GM18867 (cell line): ENCODE data around the gene PTK7.

Source experiments
- ATAC-seq: cut with Tn5 transposase; IDR thresholded peaks from one replicate; pipeline ENCODE4 v1.9.1; 2021; ENCODE audit warnings: mild to moderate bottlenecking, moderate library complexity; ENCODE audit not compliant: unreplicated experiment

The PTK7 gene

DNA sequence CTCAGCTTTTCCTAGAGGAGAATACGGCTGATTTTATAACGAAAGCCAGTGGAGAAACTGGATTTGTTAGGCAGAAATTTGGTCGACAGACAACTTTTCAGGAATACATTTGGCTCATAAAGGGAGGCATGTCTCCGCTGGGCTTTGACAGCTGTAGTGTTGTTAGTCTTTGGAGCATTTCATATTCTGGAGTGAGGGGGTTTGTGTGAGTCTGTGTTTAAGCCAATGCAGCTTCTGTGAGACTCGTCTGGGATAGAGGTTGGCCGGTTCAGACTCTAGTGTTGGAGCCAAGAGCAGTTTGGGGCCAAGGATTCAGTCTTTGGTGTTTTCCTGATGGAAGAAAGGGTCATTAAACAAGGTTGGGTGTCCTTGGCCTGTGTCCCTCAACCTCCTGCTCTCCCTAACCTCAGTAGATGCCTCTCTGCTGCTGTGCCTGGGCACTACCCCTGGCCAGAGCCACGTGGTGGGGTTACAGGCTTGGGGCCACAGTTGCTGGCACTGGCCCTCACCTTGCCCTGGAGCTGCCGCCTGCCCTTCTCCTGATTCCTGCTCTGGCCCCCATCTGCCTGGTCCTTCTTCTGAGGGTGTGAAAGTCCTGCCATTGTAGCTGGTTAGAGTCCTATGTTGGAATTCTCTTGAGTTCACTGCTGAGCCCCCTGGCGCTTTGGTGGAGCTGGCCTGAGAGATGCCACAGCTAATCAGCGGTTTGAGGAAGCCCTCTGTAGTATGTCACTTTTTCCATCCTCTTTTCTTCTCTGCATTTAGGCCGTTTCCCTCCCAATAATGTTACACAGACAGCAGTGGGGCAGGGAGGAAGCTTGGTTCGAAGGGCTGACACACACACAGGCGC is 6.9 kb downstream of the PTK7 start:
- ATAC-seq = no peak

DNA sequence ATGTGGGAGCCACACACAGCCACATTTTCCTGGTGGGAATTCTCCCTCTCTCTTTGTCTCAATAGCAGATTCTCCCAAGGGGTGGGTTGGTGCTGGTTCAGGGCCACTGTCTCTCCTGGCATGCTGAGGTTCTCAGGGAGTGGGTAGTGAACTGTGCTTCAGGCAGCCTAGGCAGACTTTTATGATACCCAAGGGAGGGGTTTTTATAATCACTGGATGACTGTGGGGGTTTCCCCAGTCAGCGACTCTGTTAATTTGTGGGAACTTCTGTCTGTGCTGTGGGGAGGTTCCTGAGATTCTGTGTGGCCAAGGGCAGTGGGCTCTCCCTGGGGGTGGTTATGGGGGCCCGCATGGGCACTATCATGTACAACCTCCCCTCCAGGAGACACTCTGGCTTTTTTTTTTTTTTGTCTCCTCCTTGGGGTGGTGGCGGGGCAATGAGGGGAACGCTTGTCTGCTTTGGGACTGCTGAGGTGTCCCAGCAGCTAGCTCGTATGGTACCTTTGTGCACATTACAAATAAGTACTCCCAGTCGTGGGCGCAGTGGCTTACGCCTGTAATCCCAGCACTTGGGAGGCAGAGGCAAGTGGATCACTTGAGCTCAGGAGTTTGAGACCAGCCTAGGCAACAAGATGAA is 10.0 kb downstream of the PTK7 start:
- ATAC-seq = no peak

- ATAC-seq = no peak
Observed at GRCh38 chr6:43088654-43089056, 12.5 kb downstream of the PTK7 start.

DNA sequence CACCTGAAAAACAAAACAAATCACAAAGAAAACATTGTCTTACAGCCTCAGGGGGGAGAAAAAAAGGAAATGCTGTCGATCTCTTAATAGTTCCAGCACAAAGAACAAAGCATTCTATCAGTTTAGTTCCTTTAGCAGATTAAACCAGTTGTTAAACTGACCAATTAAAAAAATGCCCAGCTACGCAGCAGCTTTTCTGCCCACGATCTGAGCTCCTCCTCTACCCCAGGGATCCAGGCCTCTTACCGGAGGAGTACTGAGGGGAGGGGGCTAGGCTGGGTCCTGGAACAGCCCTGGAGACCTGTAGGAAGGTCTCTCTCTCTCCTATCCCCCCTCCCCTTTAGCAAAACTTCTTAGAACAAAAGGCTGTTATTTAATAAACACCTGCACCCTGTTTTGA is 13.4 kb downstream of the PTK7 start:
- ATAC-seq = no peak

DNA sequence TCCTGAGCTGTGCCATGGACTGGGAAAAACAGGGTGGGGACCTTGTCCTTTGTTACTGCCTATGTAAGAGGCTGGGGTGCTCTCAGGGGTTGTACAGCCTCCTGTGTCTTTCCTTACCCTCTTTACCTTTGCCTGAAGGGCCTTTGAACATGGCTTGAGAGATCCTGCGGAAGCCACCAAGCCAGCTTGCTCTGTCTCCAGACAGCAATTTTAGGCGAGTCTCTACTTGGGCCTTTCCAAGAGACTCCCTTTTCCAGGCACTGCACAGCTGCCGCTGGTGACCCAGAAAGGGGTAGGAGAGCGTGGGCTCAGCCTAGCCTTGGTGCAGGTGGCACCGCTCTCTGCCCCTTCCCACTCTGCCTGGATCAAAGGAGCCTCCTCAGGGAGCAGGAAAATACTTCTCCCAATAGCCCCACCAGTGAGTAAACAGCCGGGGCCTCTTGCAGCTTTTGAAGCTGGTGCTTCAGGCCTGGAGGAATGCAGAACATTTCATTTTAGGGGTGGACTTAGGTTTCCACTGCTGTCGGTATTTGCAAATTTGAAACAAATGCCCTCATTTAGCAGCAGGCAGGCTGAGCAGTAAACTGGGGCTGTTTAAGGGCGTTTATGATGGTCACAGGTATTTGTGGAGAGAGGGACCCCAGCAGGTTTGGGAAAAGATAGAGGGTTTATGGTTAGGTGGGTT is 13.9 kb downstream of the PTK7 start:
- ATAC-seq = no peak

GRCh38 chr6:43090559-43090956 is 14.4 kb downstream of the PTK7 start:
- ATAC-seq = no peak

DNA sequence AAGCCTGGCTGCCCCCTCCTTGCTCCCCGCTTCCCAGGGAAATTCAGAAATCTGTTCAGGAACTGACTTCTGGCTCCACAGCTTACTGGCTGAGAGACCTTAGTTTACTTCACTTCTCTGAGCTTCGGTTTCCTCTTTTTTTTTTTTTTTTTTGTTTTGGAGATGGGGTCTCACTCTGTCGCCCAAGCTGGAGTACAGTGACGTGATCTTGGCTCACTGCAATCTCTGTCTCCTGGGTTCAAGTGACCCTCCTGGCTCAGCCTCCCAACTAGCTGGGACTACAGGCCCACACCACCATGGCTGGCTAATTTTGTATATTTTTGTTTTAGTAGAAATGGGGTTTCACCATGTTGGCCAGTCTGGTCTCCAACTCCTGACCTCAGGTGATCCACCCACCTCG is 14.9 kb downstream of the PTK7 start:
- ATAC-seq = no peak

- ATAC-seq = no peak
Observed at GRCh38 chr6:43091436-43091991, 15.4 kb downstream of the PTK7 start.

GRCh38 chr6:43092635-43093034 is 16.5 kb downstream of the PTK7 start:
- ATAC-seq = no peak

DNA sequence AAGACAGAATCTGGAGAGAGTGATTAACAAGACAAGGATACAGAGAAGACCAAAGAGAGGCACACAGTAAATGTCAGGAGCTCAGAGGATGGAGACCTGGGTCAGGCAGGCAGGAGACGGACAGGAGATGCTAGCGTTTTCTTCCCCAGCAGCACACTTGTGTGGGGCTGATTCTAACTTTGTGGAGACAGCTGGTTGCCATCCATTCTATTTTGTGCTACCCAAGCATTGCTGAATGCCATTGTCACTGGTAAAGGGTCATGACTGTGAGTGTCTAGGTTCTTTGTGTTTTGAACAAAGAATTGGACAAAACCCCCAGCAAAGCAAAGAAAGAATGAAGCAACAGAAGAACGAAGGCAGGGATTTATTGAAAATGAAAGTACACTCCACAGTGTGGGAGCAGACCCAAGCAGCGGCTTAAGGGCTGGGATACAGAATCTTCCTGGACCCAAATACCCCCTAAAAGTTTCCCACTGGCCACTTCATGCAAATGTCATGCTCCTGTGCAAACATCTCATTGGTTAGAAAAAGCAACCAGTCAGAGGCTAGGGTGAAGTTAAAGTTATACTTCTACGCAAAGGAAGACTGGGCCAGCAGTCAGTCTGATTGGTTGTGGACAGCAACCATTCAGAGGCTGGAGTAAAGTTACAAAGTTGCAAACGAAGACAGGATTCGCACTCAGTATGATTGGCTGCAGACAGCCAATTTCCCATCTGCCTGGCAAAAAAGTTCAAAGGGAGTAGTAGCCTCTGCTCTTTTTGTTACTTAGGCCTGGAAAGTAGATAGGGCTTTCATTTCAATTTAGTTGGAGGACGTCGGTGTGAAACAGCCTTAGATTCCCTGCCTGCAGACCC is 17.5 kb downstream of the PTK7 start:
- ATAC-seq = no peak

DNA sequence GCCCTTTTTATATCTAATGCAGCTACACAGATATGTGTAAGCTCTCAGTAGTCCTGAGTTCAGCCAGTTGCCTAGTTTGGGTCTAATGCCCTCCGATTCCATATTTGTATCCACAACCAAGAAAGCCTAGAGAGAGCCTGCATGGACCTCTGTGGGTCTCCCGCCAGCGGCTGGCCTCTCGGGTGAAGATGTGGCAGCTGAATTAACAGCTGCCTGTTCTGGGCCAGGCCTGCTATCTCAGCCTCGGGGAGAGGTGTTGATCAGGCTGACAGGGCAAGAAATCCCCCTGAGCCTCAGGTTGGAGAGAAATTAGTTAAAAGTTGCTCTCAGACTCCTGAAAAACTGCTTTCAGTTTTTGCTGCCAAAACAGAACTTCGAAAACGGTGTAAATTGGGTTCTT is 19.8 kb downstream of the PTK7 start:
- ATAC-seq = no peak

- no peak for ATAC-seq
Observed at GRCh38 chr6:43096451-43097097, 20.5 kb downstream of the PTK7 start.

- ATAC-seq = no peak
Observed at GRCh38 chr6:43097098-43097489, 21.0 kb downstream of the PTK7 start.

GRCh38 chr6:43097502-43097901 is 21.4 kb downstream of the PTK7 start:
- ATAC-seq = no peak

- no peak for ATAC-seq
Observed at GRCh38 chr6:43101497-43101896, 25.4 kb downstream of the PTK7 start.

DNA sequence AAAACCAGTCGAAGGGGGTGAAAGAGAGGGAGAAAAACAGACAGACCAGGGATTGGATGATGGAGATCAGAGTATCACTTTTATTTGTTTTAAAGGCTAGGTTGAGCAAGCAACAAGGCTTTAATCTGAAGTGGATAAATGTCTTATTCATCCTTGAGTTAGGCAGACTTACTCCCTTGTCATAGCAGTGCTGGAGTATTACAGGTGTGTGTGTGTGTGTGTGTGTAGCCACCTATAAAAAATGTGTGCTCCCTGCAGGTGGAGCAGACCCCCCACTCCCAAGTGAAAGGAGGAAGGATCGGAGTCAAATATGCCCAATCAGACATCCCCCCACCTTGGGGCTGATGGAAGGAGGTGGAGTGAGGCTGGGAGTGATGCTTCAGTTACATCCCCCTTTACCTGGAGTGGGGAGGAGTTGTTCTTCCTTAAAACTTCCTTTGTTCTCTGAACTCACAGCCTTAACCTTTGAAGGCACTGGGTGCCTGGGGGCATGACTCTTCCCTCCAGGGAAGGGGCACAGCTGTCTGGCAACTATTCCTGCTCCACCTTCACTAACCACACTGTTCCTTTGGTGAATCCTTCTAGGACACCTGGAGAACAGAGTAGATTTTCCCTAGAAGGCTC is 27.3 kb downstream of the PTK7 start:
- ATAC-seq = no peak

DNA sequence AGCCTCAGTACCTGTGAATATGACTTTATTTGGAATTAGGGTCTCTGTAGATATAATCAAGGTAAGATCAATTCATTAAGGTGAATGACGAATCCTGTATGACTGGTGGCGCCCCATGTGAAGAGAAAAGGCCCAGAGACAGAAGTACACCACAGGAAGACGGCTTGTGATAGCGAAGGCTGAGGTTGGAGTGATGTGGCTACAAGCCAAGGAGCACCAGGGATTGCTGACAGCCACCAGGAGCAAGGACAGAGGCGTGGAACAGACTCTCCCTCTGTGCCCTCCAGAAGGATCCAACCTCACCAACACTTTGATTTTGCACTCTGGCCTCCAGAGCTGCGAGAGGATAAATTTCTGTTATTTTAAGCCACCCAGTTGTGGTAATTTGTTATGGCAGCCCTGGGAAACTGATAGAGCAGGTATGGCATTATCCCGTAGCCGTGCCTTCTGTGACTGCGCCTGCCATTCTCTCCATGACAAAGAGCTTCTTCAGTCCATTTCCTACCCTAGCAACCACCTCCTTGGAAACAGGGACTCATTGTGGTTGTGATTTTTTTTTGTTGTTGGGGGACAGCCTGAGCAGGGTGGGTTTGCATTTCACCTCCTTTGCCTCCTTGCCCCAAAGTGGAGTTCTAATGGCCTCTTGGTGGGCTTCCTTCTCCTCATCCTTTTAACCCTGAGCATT is 29.6 kb downstream of the PTK7 start:
- no peak for ATAC-seq

GRCh38 chr6:43107344-43108062 is 31.4 kb downstream of the PTK7 start:
- ATAC-seq = no peak
